RWPE2 (cell line): ENCODE data around the gene ARHGEF4.

Experiments used
- ATAC-seq: fragments of 200-7000 bp; cut with Tn5 transposase; 3 replicates; pipeline ENCODE4 v1.9.1; 2021; ENCODE audit warnings: low read depth
- DNase-seq: peaks from one replicate; pipeline ENCODE4 v3.0.0-alpha.2; 2020; ENCODE audit warnings: low spot score
- H3K27ac ChIP-seq: fragments of 450-650 bp; 2 replicates; pipeline ENCODE4 v1.5.1; 2017; ENCODE audit warnings: mild to moderate bottlenecking; ENCODE audit not compliant: poor library complexity, severe bottlenecking
- H3K27me3 ChIP-seq: fragments of 250-450 bp; sonication (Bioruptor Pico); 2 replicates; pipeline ENCODE4 v1.5.1; 2021; ENCODE audit warnings: mild to moderate bottlenecking, moderate library complexity; ENCODE audit not compliant: insufficient read depth, poor library complexity, severe bottlenecking
- H3K36me3 ChIP-seq: fragments of 250-450 bp; sonication (Bioruptor Pico); 2 replicates; pipeline ENCODE4 v1.5.1; 2020; ENCODE audit warnings: low read depth, mild to moderate bottlenecking, moderate library complexity
- H3K4me1 ChIP-seq: fragments of 250-450 bp; sonication (Bioruptor Pico); 2 replicates; pipeline ENCODE4 v1.5.1; 2021; ENCODE audit warnings: mild to moderate bottlenecking, moderate library complexity; ENCODE audit not compliant: insufficient read depth, poor library complexity, severe bottlenecking
- H3K4me3 ChIP-seq: fragments of 250-450 bp; sonication (Bioruptor Pico); 2 replicates; pipeline ENCODE4 v1.5.1; 2021; ENCODE audit warnings: mild to moderate bottlenecking, moderate library complexity; ENCODE audit not compliant: severe bottlenecking
- H3K9me3 ChIP-seq: fragments of 250-450 bp; sonication (Bioruptor Pico); 2 replicates; pipeline ENCODE4 v1.5.1; 2021; ENCODE audit warnings: mild to moderate bottlenecking, moderate library complexity; ENCODE audit not compliant: severe bottlenecking
- CTCF ChIP-seq: fragments of 450-650 bp; IDR thresholded peaks from one replicate; pipeline ENCODE4 v1.5.1; 2017; ENCODE audit warnings: mild to moderate bottlenecking, moderate library complexity; ENCODE audit not compliant: poor library complexity, severe bottlenecking

Gene ARHGEF4

GRCh38 chr2:131023758-131024157 is 187.0 kb downstream of the ARHGEF4 start:
- Histone ChIP-seq H3K36me3 (no peaks in the 10 kb centered on the region), H3K9me3 (no peaks in the 10 kb centered on the region), H3K4me3 (no peak overlapping the region), H3K27ac (peak overlapping the region; percentile 59), H3K27me3 (no peaks in the 10 kb centered on the region), H3K4me1 (peaks cover 19% of the 10 kb centered on the region)
- no peak for DNase-seq
- ATAC-seq: peak; percentile 57; the same call in 2 of the 3 replicates
- peak; percentile 7 for TF ChIP-seq CTCF

- TF ChIP-seq CTCF: no peak
- no peak for ATAC-seq
- Histone ChIP-seq H3K4me1 (peaks cover 17% of the 10 kb centered on the region), H3K27me3 (no peaks in the 10 kb centered on the region), H3K36me3 (no peaks in the 10 kb centered on the region), H3K27ac (no peak overlapping the region), H3K4me3 (no peak overlapping the region), H3K9me3 (no peaks in the 10 kb centered on the region)
- no peak for DNase-seq
Measured at GRCh38 chr2:131026919-131027318, 190.2 kb downstream of the ARHGEF4 start.

- TF ChIP-seq CTCF: no peak
- H3K9me3 ChIP-seq: no peaks in the 10 kb centered on the region
- H3K27ac ChIP-seq: no peak overlapping the region
- no peak for DNase-seq
- peaks cover 10% of the 10 kb centered on the region for H3K4me1 ChIP-seq
- H3K4me3 ChIP-seq: no peak overlapping the region
- no peaks in the 10 kb centered on the region for H3K36me3 ChIP-seq
- no peaks in the 10 kb centered on the region for H3K27me3 ChIP-seq
- no peak for ATAC-seq
Measured at GRCh38 chr2:131027566-131028528, 191.1 kb downstream of the ARHGEF4 start.

- no peaks in the 10 kb centered on the region for H3K9me3 ChIP-seq
- no peaks in the 10 kb centered on the region for H3K27me3 ChIP-seq
- ATAC-seq: no peak
Measured at GRCh38 chr2:131029812-131030211, 193.1 kb downstream of the ARHGEF4 start.

More at GRCh38 chr2:131029812-131030211, 193.1 kb downstream of the ARHGEF4 start:
- Histone ChIP-seq H3K4me3 (no peak overlapping the region), H3K4me1 (peaks cover 3% of the 10 kb centered on the region), H3K27ac (no peak overlapping the region), H3K36me3 (no peaks in the 10 kb centered on the region)
- no peak for TF ChIP-seq CTCF
- DNase-seq: no peak
